ENCODE measurements around the gene CTXND2. TPM values are rescaled to one million over a fixed set of nuclear protein-coding genes. Genes with fewer than 3 reads are reported as not detected.
"Not testable (repeated sequence)": the region's sequence is repeated elsewhere in the genome, so short reads cannot be mapped to it uniquely, and the experiment has no call there.

CTXND2 gene
- total and polyA plus RNA-seq, 2 of the 8 experiments (the other 6 are each of a cell fraction or from before 2014, with no cell fraction given): not detected

GRCh38 chr1:150883121-150883520 is 3.8 kb upstream of the CTXND2 start:
- not testable (repeated sequence) for DNase-seq (ENCODE audit: low read depth in 1 of 2, low spot score in 2 of 2)

More at GRCh38 chr1:150883121-150883520, 3.8 kb upstream of the CTXND2 start:
- H2BK20ac ChIP-seq (ENCODE audit: low read length); H2BK12ac ChIP-seq (ENCODE audit: low read depth, low read length); H3K23me2 ChIP-seq (ENCODE audit: low read depth, low read length); H3K79me2 ChIP-seq (ENCODE audit: control insufficient read depth in 1 of 2, insufficient read depth in 2 of 2, low read length in 2 of 2); H3K56ac ChIP-seq (replicated peaks; ENCODE audit: insufficient read length, low read depth, low read length); H4K5ac ChIP-seq (ENCODE audit: insufficient read length, low read depth, low read length); H2BK15ac ChIP-seq (ENCODE audit: low read length); H3K18ac ChIP-seq (ENCODE audit: extremely low read depth, low read length); H3K79me1 ChIP-seq (ENCODE audit: low read depth, low read length); H3K9ac ChIP-seq (replicated peaks in 1 of 4; ENCODE audit: extremely low read depth in 1 of 4, low read depth in 3 of 4, low read length in 3 of 4); H3K4me3 ChIP-seq (ENCODE audit: extremely low read depth in 1 of 4, insufficient read depth in 2 of 4, low read depth in 3 of 4, low read length in 4 of 4); FAIRE-seq; H2AK5ac ChIP-seq (ENCODE audit: low read depth, low read length); H4K20me1 ChIP-seq (replicated peaks in 1 of 2; ENCODE audit: control insufficient read depth in 1 of 2, insufficient read depth in 2 of 2, low read length in 2 of 2); H3K9me3 ChIP-seq (ENCODE audit: insufficient read depth in 2 of 2, low read depth in 1 of 2, low read length in 1 of 2); H3K4me1 ChIP-seq (replicated peaks in 1 of 4; ENCODE audit: control insufficient read depth in 3 of 4, insufficient read depth in 4 of 4, low read length in 3 of 4); H4K8ac ChIP-seq (ENCODE audit: extremely low read depth, insufficient read depth, low read length); H3K14ac ChIP-seq (ENCODE audit: insufficient read length); H3K27ac ChIP-seq (ENCODE audit: low read depth, low read length); H4K91ac ChIP-seq (replicated peaks; ENCODE audit: insufficient read length, low read length); H2BK120ac ChIP-seq (replicated peaks; ENCODE audit: low read depth, low read length); H2BK5ac ChIP-seq (ENCODE audit: low read depth, low read length); H2AFZ ChIP-seq (ENCODE audit: low read length); H3K23ac ChIP-seq (ENCODE audit: insufficient read length); H3K36me3 ChIP-seq (ENCODE audit: control insufficient read depth in 2 of 4, insufficient read depth in 4 of 4, low read length in 3 of 4); H3K27me3 ChIP-seq (replicated peaks in 1 of 4; ENCODE audit: control insufficient read depth in 3 of 4, extremely low read depth in 1 of 4, insufficient read depth in 3 of 4, low read length in 3 of 4); POLR2A ChIA-PET (ENCODE audit: partially characterized antibody); H3K4ac ChIP-seq (replicated peaks; ENCODE audit: insufficient read length, low read depth, low read length); H3K4me2 ChIP-seq (ENCODE audit: insufficient read depth in 1 of 2, low read depth in 2 of 2, low read length in 2 of 2): not testable (repeated sequence)
- CTCF ChIA-PET (ENCODE audit: partially characterized antibody): interaction anchor here (0.6 to 1.3 kb wide), 3 partner anchors 39 to 87 kb away, joined by 3 to 5 read pairs (median 4); no protein-coding TSS in a partner anchor
- WGBS, 2 experiments (ENCODE audit: extremely low coverage in 1 of 2, insufficient coverage in 1 of 2, insufficient read length in 1 of 2, insufficient replicate concordance in 2 of 2, low coverage in 1 of 2, low lambda C conversion rate in 2 of 2, missing lambda C conversion rate in 1 of 2): 88% methylated on average over 5 of the region's 5 CpGs; no CpG with 5 or more reads in 1 of the 2 experiments

All from H1 (cell line).